HEK293T (cell line): ENCODE measurements around the gene GABRA5.
A peak's percentile ranks its signal among the peaks of the same experiment; 100 is the strongest.

ENCODE experiments used
- CTCF ChIA-PET: fragments of 350-600 bp; formaldehyde crosslinking; extraction: SDS; loops from one replicate; lab custom pipeline; 2021; ENCODE audit warnings: antibody characterized with exemption, inconsistent platforms; lab: Yijun Ruan, JAX
- POLR2A ChIA-PET: fragments of 350-600 bp; formaldehyde crosslinking; extraction: SDS; loops from one replicate; lab custom pipeline; 2020; ENCODE audit warnings: antibody characterized with exemption, inconsistent platforms; lab: Yijun Ruan, JAX
- DNase-seq: peaks from one replicate; pipeline ENCODE4 v3.0.0; 2012; ENCODE audit warnings: mixed read lengths; ENCODE audit errors: extremely low spot score
- ARNT ChIP-seq: fragments of 450-650 bp; IDR thresholded peaks from 2 replicates; pipeline ENCODE4 v1.6.1; 2017; ENCODE audit warnings: mild to moderate bottlenecking
- BHLHE40 ChIP-seq: fragments of 450-650 bp; IDR thresholded peaks from 2 replicates; pipeline ENCODE4 v1.6.1; 2016; ENCODE audit warnings: mild to moderate bottlenecking, moderate library complexity, borderline replicate concordance
- CTBP1 ChIP-seq: fragments of 450-650 bp; IDR thresholded peaks from 2 replicates; pipeline ENCODE4 v1.6.1; 2016; ENCODE audit warnings: borderline replicate concordance
- ELF4 ChIP-seq: fragments of 450-650 bp; IDR thresholded peaks from 2 replicates; pipeline ENCODE4 v1.6.1; 2017; ENCODE audit warnings: antibody characterized with exemption
- FOXA1 ChIP-seq: fragments of 450-650 bp; IDR thresholded peaks from 2 replicates; pipeline ENCODE4 v1.6.1; 2016; ENCODE audit warnings: mild to moderate bottlenecking
- FOXK2 ChIP-seq: fragments of 450-650 bp; IDR thresholded peaks from 2 replicates; pipeline ENCODE4 v1.6.1; 2016; ENCODE audit warnings: mild to moderate bottlenecking
- FOXM1 ChIP-seq: fragments of 450-650 bp; IDR thresholded peaks from 2 replicates; pipeline ENCODE4 v1.6.1; 2017; ENCODE audit warnings: mild to moderate bottlenecking, borderline replicate concordance
- HDGF ChIP-seq: fragments of 450-650 bp; IDR thresholded peaks from 2 replicates; pipeline ENCODE4 v1.6.1; 2017; ENCODE audit warnings: antibody characterized with exemption, borderline replicate concordance
- L3MBTL2 ChIP-seq: fragments of 450-650 bp; conservative IDR thresholded peaks from 2 replicates; pipeline ENCODE4 v1.6.1; 2016; ENCODE audit warnings: mild to moderate bottlenecking
- LEF1 ChIP-seq: fragments of 450-650 bp; IDR thresholded peaks from 2 replicates; pipeline ENCODE4 v1.6.1; 2017; ENCODE audit warnings: mild to moderate bottlenecking, borderline replicate concordance
- NFRKB ChIP-seq: fragments of 450-650 bp; IDR thresholded peaks from 2 replicates; pipeline ENCODE4 v1.6.1; 2016; ENCODE audit warnings: mild to moderate bottlenecking, moderate library complexity
- SP1 ChIP-seq: fragments of 450-650 bp; IDR thresholded peaks from 2 replicates; pipeline ENCODE4 v1.6.1; 2017
- SUZ12 ChIP-seq: fragments of 450-650 bp; IDR thresholded peaks from 2 replicates; pipeline ENCODE4 v1.6.1; 2016; ENCODE audit warnings: mild to moderate bottlenecking
- TARDBP ChIP-seq: fragments of 450-650 bp; IDR thresholded peaks from 2 replicates; pipeline ENCODE4 v1.6.1; 2016
- ZNF384 ChIP-seq: fragments of 450-650 bp; IDR thresholded peaks from 2 replicates; pipeline ENCODE4 v1.6.1; 2016
- TF ChIP-seq, protein P1 (sequence below): fragments of 450-650 bp; IDR thresholded peaks from 2 replicates; pipeline ENCODE4 v1.6.1; 2016

GABRA5 gene

DNA sequence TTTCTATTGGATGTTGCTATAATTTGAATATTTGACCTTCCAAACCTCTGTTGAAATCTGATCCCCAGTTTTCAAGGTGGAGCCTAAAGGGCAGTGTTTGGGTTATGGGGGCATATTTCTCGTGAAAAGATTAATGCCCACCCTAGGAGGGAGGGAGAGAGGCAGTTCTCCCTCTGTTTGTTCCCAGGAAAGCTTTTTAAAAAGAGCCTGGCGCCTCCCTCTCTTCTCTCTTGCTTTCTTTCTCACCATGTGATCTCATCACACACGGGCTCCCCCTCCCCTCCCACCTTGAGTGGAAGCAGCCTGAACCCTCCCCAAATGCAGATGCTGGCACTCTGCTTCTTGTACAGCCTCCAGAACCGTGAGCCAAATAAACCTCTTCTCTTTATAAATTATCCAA, 12.4 kb upstream of the GABRA5 start:
- ChIA-PET CTCF (interaction anchor here (0.6 kb wide), 1 partner anchor 17 kb away, joined by 3 read pairs; no protein-coding TSS in a partner anchor), POLR2A (no interaction called here)
- TF ChIP-seq TARDBP (no peak), NFRKB (no peak), CTBP1 (no peak), SP1 (no peak), BHLHE40 (no peak), FOXA1 (no peak), LEF1 (no peak), ZNF384 (no peak), L3MBTL2 (no peak), ARNT (no peak), FOXM1 (no peak), HDGF (no peak), FOXK2 (no peak), ELF4 (no peak), SUZ12 (no peak)
- TF ChIP-seq, protein P1, sequence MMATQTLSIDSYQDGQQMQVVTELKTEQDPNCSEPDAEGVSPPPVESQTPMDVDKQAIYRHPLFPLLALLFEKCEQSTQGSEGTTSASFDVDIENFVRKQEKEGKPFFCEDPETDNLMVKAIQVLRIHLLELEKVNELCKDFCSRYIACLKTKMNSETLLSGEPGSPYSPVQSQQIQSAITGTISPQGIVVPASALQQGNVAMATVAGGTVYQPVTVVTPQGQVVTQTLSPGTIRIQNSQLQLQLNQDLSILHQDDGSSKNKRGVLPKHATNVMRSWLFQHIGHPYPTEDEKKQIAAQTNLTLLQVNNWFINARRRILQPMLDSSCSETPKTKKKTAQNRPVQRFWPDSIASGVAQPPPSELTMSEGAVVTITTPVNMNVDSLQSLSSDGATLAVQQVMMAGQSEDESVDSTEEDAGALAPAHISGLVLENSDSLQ = no peak
- DNase-seq = no peak

DNA sequence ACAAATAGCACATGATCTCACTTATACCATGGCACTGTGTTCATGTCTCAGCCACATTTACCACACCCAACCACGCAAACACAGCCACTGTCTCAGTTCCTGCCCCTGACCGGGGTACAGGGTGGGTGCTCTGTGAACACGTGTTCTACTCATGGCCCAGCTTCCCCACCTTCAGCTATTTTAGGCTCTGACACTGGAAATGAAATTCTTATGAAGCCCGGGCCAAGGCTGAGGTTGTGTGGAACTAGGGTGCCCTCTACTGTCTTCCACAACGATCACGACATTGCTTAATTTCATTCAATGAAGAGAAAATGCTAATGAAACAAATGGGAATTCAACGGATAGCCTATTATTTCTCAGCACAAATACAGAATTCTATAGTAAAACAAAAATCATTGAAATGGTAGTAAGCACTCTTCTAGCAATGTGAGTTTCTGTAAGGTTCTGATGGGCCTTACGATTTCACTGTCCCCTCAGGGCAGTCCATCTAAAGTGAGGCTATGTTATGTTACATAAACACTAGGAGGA, 2.1 kb upstream of the GABRA5 start:
- CTCF ChIA-PET = interaction anchor here (0.6 to 1.0 kb wide), 2 partner anchors 21 to 26 kb away, joined by 3 to 4 read pairs; no protein-coding TSS in a partner anchor
- peak; percentile 35 for DNase-seq
- TF ChIP-seq CTBP1 (no peak), L3MBTL2 (no peak), BHLHE40 (no peak)
- POLR2A ChIA-PET = no interaction called here

DNA sequence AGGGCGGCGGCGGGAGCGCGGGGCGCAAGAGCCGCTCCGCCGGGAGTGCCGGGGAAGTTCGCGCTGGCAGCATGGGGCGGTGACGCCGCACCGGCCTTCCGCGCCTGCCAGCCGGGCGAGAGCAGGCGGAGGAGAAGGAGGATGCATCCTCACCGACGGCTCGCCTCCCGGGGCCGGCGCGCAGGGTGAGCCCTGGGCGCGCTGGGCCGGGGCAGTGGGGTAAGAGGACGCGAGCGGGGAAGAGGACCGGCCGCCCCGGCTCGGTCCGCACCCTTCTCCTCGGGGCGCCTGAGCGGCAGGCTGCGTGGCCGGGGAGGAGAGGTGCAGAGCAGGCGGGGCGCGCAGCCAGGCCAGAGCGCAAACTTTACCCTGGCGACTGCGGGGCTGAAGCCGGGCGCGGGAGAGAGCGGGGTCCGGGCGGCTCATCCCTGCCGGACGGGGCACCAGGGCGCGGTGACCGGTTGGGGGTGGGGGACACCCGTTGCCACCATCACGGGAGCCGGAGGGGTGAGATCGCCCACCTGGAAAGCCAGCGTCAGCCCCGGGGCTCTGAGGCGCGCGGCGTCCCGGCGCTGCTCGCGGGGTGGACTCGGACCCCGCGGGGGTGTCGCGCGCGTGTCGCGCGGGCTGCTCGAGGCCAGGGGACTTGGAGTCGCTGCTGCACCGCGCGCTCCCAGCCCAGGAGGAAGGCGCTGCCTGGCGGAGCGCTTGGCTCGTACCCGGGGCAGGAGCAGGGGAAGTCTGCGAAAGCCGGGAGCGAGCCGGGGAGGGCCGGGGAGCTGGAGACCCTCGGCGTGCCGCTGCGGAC, 542 bp downstream of the GABRA5 start:
- CTCF ChIA-PET = no interaction called here

DNA sequence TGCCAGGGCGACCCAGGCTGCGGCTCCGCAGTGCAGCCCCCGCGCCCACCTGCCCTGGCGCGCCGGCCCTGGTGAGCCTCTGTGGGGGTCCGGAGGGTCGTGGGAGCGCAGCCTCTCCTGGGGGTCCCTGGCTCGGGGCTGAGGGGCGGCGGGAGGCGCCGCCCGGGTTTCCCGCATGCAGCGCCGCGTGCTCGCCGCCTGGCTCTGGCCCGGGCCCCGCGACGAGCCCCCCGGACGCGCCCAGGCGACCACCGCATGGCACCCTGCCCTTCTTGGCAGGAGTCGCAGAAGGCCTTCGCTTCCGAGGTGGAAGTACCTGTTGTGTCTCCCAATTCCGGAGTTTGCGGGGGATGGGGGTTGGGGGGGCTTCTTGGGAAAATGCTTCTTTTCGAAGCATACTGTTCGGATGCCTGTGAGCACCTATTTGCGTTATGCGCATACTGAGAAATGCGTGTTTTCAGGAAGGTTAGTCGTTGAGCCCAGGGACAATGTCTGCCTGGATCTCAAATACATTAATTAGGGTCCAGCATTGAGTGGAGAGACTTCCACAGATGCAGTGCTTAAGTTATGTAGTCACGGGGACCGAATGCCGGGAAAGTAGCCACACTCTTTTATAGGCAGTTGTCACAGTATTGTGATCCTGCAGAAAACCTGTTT, 1.3 kb downstream of the GABRA5 start:
- ChIA-PET POLR2A (no interaction called here), CTCF (no interaction called here)
- no peak for DNase-seq
- TF ChIP-seq FOXK2 (no peak), FOXM1 (no peak), BHLHE40 (no peak), SUZ12 (no peak), ARNT (no peak)

More for the DNA sequence above, 542 bp downstream of the GABRA5 start:
- no peak for DNase-seq
- POLR2A ChIA-PET = no interaction called here
- TF ChIP-seq CTBP1 = no peak

DNA sequence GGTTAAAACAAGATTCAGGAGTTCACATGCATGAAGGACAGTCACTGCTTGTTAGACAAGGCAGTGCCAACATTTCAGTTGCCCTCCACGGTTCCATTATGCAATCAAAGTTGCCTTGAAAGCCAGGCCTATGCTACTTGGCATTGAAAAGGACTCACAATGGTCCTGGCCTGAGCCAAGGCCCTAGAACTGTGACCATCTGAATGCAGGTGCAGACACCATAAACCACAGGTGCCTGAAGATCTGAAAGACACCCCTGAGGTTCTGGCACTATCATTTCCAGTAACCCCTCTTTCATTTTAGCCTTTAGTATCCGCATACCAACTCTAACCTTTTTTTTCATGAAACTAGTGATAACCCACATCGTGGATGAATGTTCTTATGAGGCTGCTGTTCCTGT, 2.8 kb downstream of the GABRA5 start:
- POLR2A ChIA-PET = no interaction called here
- DNase-seq = no peak
- CTCF ChIA-PET = no interaction called here
- TF ChIP-seq HDGF (no peak), NFRKB (no peak), CTBP1 (no peak), FOXM1 (no peak), TARDBP (no peak), L3MBTL2 (no peak), FOXA1 (no peak), ELF4 (no peak), BHLHE40 (no peak), SP1 (no peak), FOXK2 (no peak), ARNT (no peak), SUZ12 (no peak), ZNF384 (no peak), LEF1 (no peak)
- TF ChIP-seq, protein P1 = no peak

DNA sequence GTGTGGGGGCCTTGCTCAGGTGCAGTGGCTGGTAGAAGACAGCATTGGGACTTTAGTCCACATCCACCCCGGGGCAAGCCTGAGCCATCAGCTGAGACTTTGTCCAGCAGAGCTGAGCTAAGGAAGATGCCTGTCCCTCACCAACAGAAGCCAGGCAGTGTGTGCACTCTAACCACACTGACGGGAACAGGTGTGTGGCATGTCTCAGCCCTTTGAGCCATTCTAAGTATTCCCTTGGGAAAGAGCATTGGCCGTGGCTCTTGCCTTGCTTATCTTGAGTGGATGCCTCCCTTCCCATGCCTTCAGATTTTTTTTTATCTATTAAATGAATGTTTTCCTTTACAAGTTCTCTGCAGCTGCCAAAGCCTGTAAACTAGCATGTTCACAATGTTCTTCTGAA, 3.5 kb downstream of the GABRA5 start:
- DNase-seq = no peak
- no peak for TF ChIP-seq NFRKB
- TF ChIP-seq SP1 = no peak
- no peak for TF ChIP-seq ARNT
- no peak for TF ChIP-seq CTBP1
- no peak for TF ChIP-seq ZNF384
- TF ChIP-seq, protein P1 = no peak
- no peak for TF ChIP-seq FOXK2
- no peak for TF ChIP-seq FOXA1
- no peak for TF ChIP-seq FOXM1
- no peak for TF ChIP-seq TARDBP
- no peak for TF ChIP-seq ELF4
- no peak for TF ChIP-seq SUZ12
- no peak for TF ChIP-seq LEF1
- ChIA-PET CTCF (no interaction called here), POLR2A (no interaction called here)
